OCI-LY3 (cell line): ENCODE results near the gene ATP2B3.

Source experiments
- EZH2phosphoT487 ChIP-seq: fragments of 200-600 bp; shearing (Covaris generic); IDR thresholded peaks from 2 replicates; pipeline ENCODE4 v1.6.1; 2018; ENCODE audit warnings: antibody characterized with exemption, mixed run types, low read depth
- TF ChIP-seq, protein P1 (sequence below): fragments of 200-600, 300-600 bp; sonication (generic); IDR thresholded peaks from 2 replicates; pipeline ENCODE4 v1.5.1; 2014; ENCODE audit warnings: antibody characterized with exemption, low read length, low read depth

- TF ChIP-seq, protein P1, sequence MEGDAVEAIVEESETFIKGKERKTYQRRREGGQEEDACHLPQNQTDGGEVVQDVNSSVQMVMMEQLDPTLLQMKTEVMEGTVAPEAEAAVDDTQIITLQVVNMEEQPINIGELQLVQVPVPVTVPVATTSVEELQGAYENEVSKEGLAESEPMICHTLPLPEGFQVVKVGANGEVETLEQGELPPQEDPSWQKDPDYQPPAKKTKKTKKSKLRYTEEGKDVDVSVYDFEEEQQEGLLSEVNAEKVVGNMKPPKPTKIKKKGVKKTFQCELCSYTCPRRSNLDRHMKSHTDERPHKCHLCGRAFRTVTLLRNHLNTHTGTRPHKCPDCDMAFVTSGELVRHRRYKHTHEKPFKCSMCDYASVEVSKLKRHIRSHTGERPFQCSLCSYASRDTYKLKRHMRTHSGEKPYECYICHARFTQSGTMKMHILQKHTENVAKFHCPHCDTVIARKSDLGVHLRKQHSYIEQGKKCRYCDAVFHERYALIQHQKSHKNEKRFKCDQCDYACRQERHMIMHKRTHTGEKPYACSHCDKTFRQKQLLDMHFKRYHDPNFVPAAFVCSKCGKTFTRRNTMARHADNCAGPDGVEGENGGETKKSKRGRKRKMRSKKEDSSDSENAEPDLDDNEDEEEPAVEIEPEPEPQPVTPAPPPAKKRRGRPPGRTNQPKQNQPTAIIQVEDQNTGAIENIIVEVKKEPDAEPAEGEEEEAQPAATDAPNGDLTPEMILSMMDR = peak; percentile 76
- TF ChIP-seq EZH2phosphoT487 = no peak
These were observed 9.8 kb upstream of the ATP2B3 start for GRCh38 chrX:153507484-153508178.
